Globus pallidus (tissue), 1 donor: ENCODE results near the gene ACER2.

Source experiments
- DNase-seq: peaks from one replicate; pipeline ENCODE4 v3.0.0-alpha.2; 2015; ENCODE audit warnings: low spot score

The ACER2 gene

GRCh38 chr9:19486803-19487202, 78.0 kb downstream of the ACER2 start:
- DNase-seq, result no peak

GRCh38 chr9:19488721-19489120, 79.9 kb downstream of the ACER2 start:
- DNase-seq, result peak; percentile 96

- DNase-seq, result no peak
Measured at GRCh38 chr9:19490269-19490668, 81.5 kb downstream of the ACER2 start.

- no peak for DNase-seq
Measured at GRCh38 chr9:19490828-19491227, 82.0 kb downstream of the ACER2 start.

- DNase-seq, result peak; percentile 63
Measured at GRCh38 chr9:19492775-19493173, 84.0 kb downstream of the ACER2 start.

GRCh38 chr9:19493174-19493811, 84.5 kb downstream of the ACER2 start:
- DNase-seq, result peak; percentile 90

GRCh38 chr9:19493876-19494275, 85.1 kb downstream of the ACER2 start:
- DNase-seq, result no peak

- DNase-seq, result no peak
Measured at GRCh38 chr9:19495186-19496028, 86.6 kb downstream of the ACER2 start.

GRCh38 chr9:19496321-19497050, 87.7 kb downstream of the ACER2 start:
- no peak for DNase-seq

GRCh38 chr9:19497276-19497675, 88.5 kb downstream of the ACER2 start:
- DNase-seq, result no peak

GRCh38 chr9:19498015-19498414, 89.2 kb downstream of the ACER2 start:
- DNase-seq, result no peak
